Fibroblast of mammary gland (primary cell): ENCODE results near the gene RAX2.

Experiments
- DNase-seq: peaks from one replicate; pipeline ENCODE4 v3.0.0-alpha.2; 2010; ENCODE audit warnings: low read depth
- H3K4me3 ChIP-seq: 2 replicates; pipeline ENCODE4 v1.5.1; 2011; ENCODE audit warnings: low read depth, mild to moderate bottlenecking, low read length, moderate library complexity; ENCODE audit not compliant: control insufficient read depth
- CTCF ChIP-seq: conservative IDR thresholded peaks from 2 replicates; pipeline ENCODE4 v1.5.1; 2011; ENCODE audit warnings: low read depth, low read length, inconsistent platforms; ENCODE audit not compliant: control insufficient read depth, insufficient read depth

The RAX2 gene

GRCh38 chr19:3778899-3779723, 7.1 kb upstream of the RAX2 start:
- DNase-seq: no peak
- TF ChIP-seq CTCF: no peak

GRCh38 chr19:3778104-3778867, 6.3 kb upstream of the RAX2 start:
- DNase-seq: no peak
- TF ChIP-seq CTCF: no peak
- no peak overlapping the region for H3K4me3 ChIP-seq

More at GRCh38 chr19:3778899-3779723, 7.1 kb upstream of the RAX2 start:
- H3K4me3 ChIP-seq: no peak overlapping the region

- DNase-seq: no peak
- no peak overlapping the region for H3K4me3 ChIP-seq
Observed at GRCh38 chr19:3776479-3777040, 4.5 kb upstream of the RAX2 start.

GRCh38 chr19:3775831-3776230, 3.8 kb upstream of the RAX2 start:
- H3K4me3 ChIP-seq: no peak overlapping the region
- DNase-seq: no peak

More at GRCh38 chr19:3776479-3777040, 4.5 kb upstream of the RAX2 start:
- TF ChIP-seq CTCF: no peak

GRCh38 chr19:3775374-3775711, 3.3 kb upstream of the RAX2 start:
- H3K4me3 ChIP-seq: no peak overlapping the region
- no peak for TF ChIP-seq CTCF
- no peak for DNase-seq

More at GRCh38 chr19:3775831-3776230, 3.8 kb upstream of the RAX2 start:
- no peak for TF ChIP-seq CTCF

- TF ChIP-seq CTCF: no peak
- DNase-seq: no peak
- H3K4me3 ChIP-seq: no peak overlapping the region
Observed at GRCh38 chr19:3774621-3775373, 2.8 kb upstream of the RAX2 start.
